Measurements from ENCODE around the gene CST1.
"Not testable (repeated sequence)": the region's sequence is repeated elsewhere in the genome, so short reads cannot be mapped to it uniquely, and the experiment has no call there.

- not testable (repeated sequence) for TF ChIP-seq CTCF (IDR thresholded peaks at IDR 0.05; ENCODE audit: low read depth, low read length); EZH2phosphoT487 (IDR thresholded peaks at IDR 0.05; ENCODE audit: low read depth)
Measured at GRCh38 chr20:23764630-23765029, 13.9 kb upstream of the CST1 start.

All from OCI-LY3 (cell line).